Activated T-cell treated with anti-CD3 and anti-CD28 coated beads, Interleukin-2, amount 50 U/mL, for 1 hour (primary cell): ENCODE measurements around the gene CCDC47.
"Not testable (repeated sequence)": the region's sequence is repeated elsewhere in the genome, so short reads cannot be mapped to it uniquely, and the experiment has no call there.

Experiments
- DNase-seq: peaks from one replicate; pipeline ENCODE4 v3.0.0-alpha.2; 2020

Gene CCDC47, protein sequence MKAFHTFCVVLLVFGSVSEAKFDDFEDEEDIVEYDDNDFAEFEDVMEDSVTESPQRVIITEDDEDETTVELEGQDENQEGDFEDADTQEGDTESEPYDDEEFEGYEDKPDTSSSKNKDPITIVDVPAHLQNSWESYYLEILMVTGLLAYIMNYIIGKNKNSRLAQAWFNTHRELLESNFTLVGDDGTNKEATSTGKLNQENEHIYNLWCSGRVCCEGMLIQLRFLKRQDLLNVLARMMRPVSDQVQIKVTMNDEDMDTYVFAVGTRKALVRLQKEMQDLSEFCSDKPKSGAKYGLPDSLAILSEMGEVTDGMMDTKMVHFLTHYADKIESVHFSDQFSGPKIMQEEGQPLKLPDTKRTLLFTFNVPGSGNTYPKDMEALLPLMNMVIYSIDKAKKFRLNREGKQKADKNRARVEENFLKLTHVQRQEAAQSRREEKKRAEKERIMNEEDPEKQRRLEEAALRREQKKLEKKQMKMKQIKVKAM

DNA sequence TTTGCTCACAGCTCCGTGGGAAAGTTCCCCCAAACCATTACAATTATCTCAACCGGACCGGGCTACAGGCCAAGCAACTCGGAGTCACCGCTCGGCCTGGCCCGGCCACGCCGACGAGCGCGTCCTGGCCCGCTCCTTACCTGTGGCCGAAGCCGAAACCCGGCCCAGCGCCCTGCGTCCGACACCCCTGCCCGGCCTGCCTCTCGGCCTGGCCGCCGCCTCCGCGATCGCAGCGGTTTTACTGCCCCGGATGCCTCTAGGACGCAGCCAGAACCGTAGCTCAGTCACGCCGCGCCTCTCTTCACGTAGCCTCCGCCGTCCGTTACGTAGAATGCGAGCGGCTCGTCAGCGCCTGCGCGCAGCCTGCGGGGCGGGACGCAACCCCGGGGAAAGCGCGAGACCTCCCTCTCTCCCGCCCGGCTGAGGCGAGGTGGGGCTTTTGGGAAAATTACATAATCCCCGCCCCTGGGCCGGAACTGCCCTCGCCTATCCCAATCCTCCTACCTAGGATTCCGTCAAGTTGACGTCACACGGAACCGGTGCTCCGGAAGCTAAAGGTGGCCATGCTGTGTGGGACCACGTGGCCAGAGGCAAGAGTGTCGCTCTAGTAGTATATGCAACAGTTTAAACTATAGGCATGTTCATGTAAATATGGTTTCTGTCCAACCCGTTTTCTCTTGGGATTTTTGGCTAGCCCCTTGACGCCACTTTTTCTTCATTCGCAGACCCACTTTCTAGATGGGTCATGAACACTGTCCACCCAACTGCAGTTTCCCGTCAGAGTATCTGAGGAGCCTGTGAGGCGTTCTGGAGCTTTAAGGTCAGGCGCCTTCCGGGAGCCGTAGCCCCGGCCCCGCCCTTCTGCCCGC is at the start of gene CCDC47:
Gene CCDC47, minus strand, starts transcription at position 326 of the 869 bp plus-strand sequence. CDS start 7,422 bp downstream, outside the sequence.
- peak; percentile 98 for DNase-seq

DNA sequence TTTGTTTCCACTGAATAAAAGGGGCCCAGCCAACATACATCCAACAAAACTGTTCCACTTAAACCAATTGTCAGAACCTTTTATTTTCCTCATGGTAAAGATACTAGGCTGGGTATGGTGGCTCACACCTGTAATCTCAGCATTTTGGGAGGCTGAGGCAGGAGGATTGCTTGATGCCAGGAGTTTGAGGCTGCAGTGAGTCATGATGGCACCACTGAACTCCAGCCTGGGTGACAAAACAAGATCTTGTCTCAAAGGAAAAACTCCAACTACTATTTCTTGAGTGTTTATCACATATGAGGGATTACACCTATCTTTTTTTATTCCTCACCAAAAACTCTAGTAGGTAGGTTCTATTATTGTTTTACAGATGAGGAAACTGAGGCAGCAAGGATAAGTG is 49.1 kb upstream of the CCDC47 start:
- no peak for DNase-seq

DNA sequence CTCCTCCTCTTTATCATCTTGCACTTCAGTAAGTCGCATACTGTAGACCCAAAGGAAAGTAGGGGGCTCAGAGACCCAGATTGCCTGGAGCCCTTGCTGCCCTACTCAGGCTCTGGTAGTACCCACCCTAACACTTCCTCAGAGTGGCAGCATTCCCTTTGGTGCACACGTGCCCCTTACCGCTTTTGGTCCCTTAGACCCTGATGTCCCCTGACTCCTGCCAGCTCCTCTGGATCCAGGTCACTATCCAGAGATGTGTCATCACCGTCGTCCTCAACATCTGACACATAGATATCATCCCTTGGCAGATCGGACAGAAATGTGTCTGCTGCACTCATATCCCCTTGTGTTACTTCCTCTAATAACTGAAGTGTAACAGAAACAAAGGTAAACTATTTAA is 48.4 kb upstream of the CCDC47 start:
- DNase-seq = no peak

DNA sequence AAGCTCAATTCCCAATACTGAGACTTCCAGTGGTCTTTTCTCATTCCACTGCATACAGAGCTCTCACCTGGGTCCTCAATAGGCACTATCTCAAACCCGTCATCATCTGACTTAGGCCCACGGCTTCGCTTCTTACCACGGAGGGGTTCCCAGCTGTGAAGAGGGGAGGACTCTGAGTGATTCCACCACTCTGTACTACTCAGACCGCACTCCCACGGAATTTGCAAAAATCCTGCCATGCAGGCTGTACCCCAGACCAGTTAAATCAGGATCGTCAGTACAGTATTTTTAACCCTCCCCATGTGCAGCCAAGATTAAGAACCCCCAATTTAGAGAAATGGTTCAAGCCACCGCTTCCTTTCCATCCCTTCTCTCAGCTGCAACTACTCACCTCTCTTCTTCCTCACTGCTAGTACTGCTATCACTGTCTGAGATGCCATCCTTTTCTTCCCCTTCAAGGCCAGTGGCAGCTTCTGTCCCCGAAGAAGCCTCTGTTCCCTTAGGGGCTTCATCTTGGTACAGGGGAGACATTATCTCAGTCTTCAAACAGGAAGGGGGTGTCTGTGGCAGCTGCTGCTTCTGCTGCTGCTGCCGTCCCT is 47.7 kb upstream of the CCDC47 start:
- DNase-seq = no peak

DNA sequence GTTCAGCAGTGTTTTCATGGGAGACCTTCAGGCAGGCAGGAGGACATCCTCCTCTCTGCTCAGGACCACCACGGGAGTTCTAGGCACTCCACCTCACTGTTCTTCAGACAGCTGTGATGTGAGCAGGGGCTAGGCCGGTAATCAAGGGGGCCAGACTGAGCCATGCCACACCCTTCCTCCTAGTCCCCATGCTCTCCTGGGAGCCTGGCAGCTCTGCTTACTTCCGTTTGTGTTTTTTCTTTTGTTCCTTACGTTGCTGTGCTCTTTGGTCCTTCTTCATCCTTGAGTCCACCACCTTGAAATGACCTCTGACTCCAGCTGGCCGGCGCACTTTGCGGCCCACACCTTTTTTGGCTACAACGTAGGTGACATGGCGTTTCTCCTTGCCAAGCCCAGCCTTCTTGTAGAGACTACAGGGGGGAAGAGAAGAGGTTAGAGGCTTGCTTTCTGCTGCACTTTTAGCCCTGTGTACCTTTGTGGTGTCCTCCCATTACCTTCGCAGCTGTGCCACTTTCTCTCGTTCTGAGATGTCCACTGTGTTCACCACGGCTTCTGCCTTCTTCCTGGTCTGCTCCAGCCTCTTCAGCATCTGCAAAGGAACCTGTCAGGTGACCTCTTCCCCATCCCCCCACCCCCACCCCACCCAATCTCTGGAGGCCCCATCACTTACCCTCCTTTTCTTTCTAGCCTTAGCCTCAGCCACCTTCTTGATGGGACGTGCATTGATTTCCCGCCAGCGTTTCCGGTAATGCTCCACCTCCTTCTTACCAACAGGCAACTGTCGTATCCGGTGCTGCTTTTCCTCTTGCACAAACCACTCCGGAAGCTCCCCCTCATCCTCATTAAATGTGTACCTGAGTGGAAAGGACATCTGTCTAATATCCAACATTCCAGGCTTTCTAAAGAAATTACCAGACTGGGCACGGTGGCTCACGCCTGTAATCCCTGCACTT is 46.5 kb upstream of the CCDC47 start:
- DNase-seq = no peak

DNA sequence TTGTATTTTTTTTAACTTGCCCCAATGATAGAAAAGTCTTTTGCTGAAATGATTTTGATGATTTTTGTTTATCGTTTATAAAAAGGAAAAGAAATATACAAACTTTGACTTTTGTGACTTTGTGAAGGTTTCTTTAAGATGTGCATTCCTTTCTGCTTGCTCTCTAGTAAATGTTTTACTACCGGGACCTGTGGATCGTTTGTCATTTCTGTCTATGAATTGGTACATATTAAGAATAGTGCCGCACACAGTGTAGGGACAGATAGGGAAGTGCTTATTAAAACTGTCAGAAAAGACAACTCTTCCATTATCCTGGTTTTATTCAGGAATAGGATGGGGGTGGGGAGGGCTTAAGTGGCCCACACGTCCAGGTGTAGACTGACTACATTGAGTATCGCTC is 45.7 kb upstream of the CCDC47 start:
- DNase-seq = no peak

DNA sequence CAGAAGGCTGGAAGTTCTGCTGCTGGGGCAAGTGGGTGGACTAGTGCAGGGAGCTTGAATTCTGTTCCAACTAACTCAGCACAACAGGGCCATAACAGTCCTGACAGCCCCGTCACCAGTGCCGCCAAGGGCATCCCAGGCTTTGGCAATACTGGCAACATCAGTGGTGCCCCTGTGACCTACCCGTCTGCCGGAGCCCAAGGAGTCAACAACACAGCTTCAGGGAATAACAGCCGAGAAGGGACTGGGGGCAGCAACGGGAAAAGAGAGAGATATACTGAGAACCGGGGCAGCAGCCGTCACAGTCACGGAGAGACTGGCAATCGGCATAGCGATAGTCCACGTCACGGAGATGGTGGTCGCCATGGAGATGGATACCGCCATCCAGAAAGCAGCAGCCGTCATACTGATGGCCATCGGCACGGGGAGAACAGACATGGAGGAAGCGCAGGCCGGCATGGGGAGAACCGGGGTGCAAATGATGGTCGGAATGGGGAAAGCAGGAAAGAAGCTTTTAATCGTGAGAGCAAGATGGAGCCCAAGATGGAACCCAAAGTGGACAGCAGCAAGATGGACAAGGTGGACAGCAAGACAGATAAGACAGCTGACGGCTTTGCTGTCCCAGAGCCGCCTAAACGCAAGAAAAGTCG is 44.5 kb upstream of the CCDC47 start:
- DNase-seq = no peak

DNA sequence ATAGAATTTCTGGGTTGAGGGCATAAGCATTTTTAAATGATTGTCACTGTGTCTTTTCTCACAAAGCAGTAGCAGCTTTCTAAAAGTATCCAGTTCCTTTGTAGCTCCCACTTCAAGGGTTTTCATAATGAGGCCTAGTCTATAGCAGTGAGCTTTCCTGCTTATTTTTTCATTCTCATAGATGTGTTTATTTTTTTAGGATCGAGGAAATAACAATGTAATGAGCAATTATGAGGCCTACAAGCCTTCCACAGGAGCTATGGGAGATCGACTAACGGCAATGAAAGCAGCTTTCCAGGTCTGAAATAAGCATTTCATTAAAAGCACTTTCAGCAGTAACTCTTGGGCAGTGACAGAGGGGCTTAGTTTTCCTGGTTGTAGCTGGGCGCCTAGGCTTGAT is 43.3 kb upstream of the CCDC47 start:
- no peak for DNase-seq

DNA sequence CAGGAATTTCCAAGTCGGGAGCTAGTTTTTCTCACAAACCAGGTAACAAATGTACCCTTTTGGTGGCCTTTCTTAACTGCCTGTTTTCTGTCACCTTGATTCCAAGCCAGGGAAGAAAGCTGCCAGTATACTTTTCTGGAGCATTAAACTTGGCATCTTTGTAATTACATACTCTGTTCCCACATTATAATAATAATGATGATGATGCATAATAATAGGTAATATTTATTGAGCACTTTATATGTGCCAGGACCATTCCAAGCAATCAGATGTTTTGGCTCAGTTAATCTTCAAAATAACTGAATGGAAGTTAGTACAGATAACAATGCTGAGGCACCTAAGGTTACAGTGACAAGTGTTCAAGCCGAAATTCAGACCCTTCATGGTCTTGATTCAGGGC is 42.7 kb upstream of the CCDC47 start:
- DNase-seq = no peak

DNA sequence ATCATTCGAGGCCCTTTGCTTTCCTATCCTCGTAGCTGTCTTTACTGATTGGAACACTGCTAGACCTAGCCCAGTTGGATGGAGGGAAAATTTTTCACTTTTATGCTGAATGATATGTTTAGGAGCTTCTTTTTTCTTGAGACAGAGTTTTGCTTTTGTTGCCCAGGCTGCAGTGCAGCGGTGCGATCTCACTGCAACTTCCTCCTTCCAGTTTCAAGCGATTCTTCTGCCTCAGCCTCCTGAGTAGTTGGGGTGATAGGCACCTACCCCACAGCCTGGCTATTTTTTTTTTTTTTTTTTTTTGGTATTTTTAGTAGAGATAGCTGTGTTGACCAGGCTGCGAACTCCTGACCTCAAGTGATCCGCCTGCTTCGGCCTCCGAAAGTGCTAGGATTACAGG is 36.6 kb upstream of the CCDC47 start:
- no peak for DNase-seq

DNA sequence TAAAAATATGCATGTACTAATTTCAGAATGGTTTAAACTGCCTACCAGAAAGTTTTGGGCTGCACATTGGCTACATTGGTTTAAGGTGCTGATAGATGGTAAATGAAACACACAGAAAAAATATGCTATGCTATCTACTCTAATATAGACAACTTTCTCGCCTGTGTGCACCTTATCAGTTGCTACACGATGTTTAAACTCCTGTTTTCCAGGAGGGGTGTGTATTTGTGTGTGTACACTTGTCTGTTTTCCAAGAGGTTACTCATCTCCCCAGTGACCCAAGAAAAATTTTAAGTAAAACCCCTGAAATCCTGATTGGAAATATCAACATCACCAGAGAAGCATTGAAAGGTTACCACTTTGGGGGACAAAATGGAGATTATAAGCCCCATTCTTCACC is 32.2 kb upstream of the CCDC47 start:
- no peak for DNase-seq

DNA sequence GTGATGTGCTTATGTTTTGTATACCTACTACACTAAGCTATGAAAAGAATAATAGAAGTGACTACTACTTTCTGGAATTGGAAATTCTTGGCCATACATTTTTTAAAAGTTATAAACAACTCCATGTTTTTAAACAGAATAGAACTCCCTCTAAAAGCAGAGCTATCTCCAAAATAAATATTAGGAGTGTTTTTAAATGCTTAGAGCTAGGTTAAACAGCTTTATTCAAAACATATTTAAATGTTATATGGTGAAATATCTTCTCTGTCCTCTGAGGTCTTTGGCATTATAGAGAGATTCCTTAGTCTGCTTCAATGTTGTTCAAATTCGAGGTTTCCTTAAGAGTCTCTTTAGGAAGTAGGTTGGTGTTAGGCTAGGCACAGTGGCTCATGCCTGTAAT is 30.9 kb upstream of the CCDC47 start:
- no peak for DNase-seq

DNA sequence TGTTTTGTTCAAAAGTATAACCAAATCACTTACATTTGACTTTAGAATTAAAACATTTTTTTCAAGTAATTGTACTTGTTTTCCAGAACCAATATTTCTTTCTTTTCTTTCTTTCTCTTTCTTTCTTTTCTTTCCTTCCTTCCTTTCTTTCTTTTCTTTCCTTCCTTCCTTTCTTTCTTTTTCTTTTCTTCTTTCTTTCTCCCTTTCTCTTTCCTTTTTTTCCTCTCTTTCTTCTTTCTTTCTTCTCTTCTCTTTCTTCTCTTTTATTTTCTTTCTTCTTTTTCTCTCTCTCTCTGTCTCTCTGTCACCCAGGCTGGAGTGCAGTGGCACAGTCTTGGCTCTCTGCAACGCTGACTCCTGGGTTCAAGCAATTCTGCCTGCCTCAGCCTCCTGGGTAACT is 27.4 kb upstream of the CCDC47 start:
- DNase-seq = no peak

DNA sequence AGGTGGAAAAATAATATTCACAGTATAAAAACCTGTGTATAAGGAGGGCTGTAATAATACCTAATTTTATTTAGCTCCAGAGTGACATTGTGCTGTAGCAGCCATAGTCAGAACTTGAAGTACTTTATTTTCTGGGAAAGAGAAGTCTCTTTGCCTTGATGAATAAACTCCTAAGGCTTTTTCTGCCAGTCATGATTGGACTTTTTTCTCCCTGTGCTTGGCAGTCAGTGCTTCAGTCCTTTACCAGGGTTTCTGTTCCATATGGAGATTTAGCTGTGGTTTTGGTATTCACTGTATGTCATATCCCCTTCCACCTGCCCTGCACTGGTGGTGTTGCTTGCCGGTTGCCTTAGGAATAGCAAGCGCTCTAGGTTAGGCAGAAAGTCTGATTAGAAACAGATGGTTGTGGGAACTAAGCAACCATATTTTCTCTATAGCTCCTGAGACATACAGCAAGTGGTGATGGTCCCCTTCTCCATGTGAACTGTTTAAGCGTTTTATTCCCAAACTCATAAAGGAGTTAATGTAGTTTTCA is 25.2 kb upstream of the CCDC47 start:
- DNase-seq = no peak

DNA sequence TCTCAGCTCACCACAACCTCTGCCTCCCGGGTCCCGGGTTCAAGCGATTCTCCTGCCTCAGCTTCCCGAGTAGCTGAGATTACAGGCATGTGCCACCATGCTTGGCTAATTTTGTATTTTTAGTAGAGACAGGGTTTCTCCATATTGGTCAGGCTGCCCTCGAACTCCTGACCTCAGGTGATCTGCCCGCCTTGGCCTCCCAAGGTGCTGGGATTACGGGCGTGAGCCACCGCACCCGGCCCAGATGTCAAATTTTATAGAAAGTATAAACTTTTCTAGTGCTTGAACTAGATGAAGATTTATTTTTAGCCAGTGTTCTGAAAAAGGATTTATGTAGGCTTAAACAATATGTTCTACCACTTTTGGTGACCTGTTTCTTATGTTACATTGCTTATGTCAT is 23.0 kb upstream of the CCDC47 start:
- DNase-seq = not testable (repeated sequence)

DNA sequence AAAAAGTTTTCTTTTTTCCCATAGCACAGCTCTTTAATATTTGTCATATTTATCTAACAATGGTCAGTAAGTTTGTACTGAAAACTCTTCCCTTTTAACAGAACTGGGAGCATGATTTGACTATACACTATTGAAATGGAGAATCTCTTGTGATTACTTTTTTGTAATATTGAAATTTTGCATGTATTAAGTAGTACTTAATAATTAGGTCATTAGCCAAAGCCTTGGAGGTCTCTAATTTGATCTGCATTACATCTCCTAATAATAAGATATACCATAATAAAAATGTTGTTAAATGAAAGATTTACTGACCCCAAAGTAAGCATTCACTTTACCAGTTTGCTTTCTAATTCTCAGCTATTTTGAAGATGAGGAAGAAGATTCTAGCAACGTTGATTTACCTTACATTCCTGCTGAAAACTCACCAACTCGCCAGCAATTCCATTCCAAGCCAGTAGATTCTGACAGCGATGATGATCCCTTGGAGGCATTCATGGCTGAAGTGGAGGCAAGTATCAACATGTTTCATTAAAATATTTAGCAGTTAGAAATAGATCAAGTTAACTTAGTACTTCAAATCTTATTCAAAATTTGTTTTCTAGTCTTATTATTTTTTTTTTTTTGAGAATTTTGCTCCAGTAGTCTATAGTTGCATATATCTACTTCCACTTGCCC is 18.8 kb upstream of the CCDC47 start:
- DNase-seq = no peak

DNA sequence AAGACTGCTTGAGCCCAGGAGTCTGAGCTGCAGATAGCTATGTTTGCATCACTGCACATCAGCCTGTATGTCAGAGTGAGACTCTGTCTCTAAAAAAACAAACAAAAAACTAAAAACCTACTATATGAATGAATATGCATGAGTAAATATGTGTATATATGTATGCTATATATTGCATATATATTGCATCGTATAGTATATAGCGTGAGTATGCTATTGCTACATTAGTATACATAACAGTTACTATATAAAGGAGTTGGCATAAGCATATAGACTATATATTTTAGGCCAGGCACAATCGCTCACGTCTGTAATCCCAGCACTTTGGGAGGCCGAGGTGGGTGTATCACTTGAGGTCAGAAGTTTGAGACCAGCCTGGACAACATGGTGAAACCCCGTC is 16.7 kb upstream of the CCDC47 start:
- DNase-seq = no peak

DNA sequence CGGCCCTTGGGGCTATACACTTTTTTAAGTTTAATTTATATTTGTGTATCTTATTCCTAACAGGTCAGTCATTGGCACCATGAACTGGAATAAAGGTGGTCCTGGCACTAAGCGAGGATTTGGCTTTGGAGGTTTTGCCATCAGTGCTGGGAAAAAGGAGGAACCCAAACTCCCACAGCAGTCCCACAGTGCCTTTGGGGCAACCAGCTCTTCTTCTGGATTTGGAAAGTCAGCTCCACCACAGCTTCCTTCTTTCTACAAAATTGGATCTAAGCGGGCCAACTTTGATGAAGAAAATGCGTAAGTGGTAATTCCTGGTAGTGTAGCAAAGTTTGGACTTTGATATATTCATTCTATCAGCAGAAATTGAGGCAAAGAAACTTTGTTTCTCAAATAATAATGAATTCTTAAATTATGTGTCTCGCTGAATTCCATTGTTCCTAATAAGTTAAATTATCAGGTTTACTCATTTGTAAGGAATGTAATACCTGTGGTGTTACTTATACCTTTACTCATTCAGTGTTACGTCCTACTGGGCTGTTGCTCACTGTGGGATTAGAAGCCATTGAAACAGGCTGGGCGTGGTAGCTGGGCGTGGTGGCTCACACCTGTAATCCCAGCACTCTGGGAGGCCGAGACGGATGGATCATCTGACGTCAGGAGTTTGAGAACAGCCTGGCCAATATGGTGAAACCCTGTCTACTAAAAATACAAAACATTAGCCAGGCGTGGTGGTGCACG is 13.7 kb upstream of the CCDC47 start:
- DNase-seq = no peak

DNA sequence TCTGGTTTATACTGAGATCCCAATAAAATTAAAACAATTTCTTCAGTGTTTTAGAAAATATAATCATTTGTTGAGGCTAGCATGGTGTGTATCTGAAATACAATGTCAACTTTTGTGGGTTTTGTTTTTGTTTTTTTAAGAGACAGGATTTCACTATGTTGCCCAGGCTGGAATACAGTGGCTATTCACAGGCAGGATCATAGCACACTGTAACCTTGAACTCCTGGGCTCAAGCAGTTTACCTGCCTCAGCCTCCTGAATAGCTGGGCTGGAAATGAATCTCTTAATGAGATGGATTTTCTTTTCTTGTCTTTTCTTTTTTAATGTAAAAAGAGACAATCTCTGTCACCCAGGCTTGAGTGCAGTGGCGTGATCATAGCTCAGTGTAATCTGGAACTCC is 12.7 kb upstream of the CCDC47 start:
- DNase-seq = no peak

DNA sequence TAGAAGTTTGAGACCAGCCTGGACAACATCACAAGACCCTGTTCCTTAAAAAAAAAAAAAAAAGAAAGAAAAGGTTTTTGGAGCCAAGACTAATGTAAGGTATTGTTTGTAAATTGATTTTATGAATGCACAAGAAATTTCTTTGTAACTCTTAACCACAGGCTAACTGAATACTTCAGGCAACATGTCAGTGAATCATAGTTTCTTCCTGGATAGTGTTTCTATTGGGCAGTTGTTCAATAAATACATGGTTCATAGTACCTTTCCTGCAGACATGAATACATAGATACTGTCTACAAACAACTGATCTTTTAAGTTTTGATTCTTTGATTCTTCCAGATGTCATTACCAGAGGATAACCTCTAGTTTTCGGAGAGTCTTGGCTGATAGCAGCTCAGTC is 12.2 kb upstream of the CCDC47 start:
- no peak for DNase-seq
